Smooth muscle cell (in vitro differentiated cells): ENCODE data around the gene TRIM44. TPM values are rescaled to one million over a fixed set of nuclear protein-coding genes. Genes with fewer than 3 reads are reported as not detected.

Experiments
- DNase-seq: peaks from one replicate; lab custom pipeline; 2025; ENCODE audit not compliant: unreplicated experiment; lab: John Stamatoyannopoulos, UW
- H2AFZ ChIP-seq: fragments of 200-600 bp; sonication (generic); 2 replicates; pipeline ENCODE4 v1.6.0; 2016; ENCODE audit warnings: antibody characterized with exemption, low read depth, mild to moderate bottlenecking
- H3F3A ChIP-seq: fragments of 200-600 bp; sonication (generic); 2 replicates; pipeline ENCODE4 v1.6.0; 2017; ENCODE audit warnings: antibody characterized with exemption, low read depth
- H3K27ac ChIP-seq: fragments of 200-600 bp; sonication (generic); 2 replicates; pipeline ENCODE4 v1.5.1; 2016; ENCODE audit warnings: low read depth, mild to moderate bottlenecking
- H3K27me3 ChIP-seq: fragments of 200-600 bp; sonication (generic); 2 replicates; pipeline ENCODE4 v1.6.1; 2016; ENCODE audit warnings: low read depth, mild to moderate bottlenecking
- H3K36me3 ChIP-seq: fragments of 200-600 bp; sonication (generic); 2 replicates; pipeline ENCODE4 v1.5.1; 2016; ENCODE audit warnings: low read depth
- H3K4me1 ChIP-seq: fragments of 200-600 bp; sonication (generic); 2 replicates; pipeline ENCODE4 v1.5.1; 2016; ENCODE audit warnings: low read depth
- H3K4me2 ChIP-seq: fragments of 200-600 bp; sonication (generic); 2 replicates; pipeline ENCODE4 v1.6.0; 2016; ENCODE audit warnings: mild to moderate bottlenecking
- H3K4me3 ChIP-seq: fragments of 200-600 bp; sonication (generic); 2 replicates; pipeline ENCODE4 v1.5.1; 2016; ENCODE audit warnings: mild to moderate bottlenecking
- H3K79me2 ChIP-seq: fragments of 200-600 bp; sonication (generic); 2 replicates; pipeline ENCODE4 v1.6.0; 2016; ENCODE audit warnings: low read depth, mild to moderate bottlenecking
- H3K9ac ChIP-seq: fragments of 200-600 bp; sonication (generic); 2 replicates; pipeline ENCODE4 v1.6.0; 2016; ENCODE audit warnings: low read depth
- H3K9me3 ChIP-seq: fragments of 200-600 bp; sonication (generic); replicated peaks from 2 replicates; pipeline ENCODE4 v1.5.1; 2016; ENCODE audit warnings: low read depth
- H4K20me1 ChIP-seq: fragments of 200-600 bp; sonication (generic); 2 replicates; pipeline ENCODE4 v1.6.0; 2016; ENCODE audit warnings: low read depth
- WGBS: methylation state at CpG from one replicate; pipeline ENCODE4 v1.1.7; 2016; ENCODE audit warnings: low lambda C conversion rate; 5-methylcytosine and 5-hydroxymethylcytosine counted together
- polyA plus RNA-seq: library from polyadenylated mRNA; unstranded; fragments of >200 nt; fragmentation: Nextera tagmentation; extraction: Ambion mirVana; gene quantifications from 2 replicates; pipeline ENCODE4 v1.2.1, GENCODE V29; 2016
- total RNA-seq: library from RNA; depleted of rRNA; stranded (reverse); fragments of >200 nt; gene quantifications from 2 replicates; pipeline ENCODE4 v1.2.3, GENCODE V29; 2014
- TF ChIP-seq, protein P1 (sequence below): fragments of 200-600 bp; sonication (generic); IDR thresholded peaks from 2 replicates; pipeline ENCODE4 v1.5.1; 2017; ENCODE audit warnings: borderline replicate concordance, mild to moderate bottlenecking, antibody characterized with exemption; ENCODE audit not compliant: insufficient read depth, poor library complexity, severe bottlenecking

The TRIM44 gene
- total and polyA plus RNA-seq, 2 experiments from 2014 or later: 20.9 to 32.9 TPM

DNA sequence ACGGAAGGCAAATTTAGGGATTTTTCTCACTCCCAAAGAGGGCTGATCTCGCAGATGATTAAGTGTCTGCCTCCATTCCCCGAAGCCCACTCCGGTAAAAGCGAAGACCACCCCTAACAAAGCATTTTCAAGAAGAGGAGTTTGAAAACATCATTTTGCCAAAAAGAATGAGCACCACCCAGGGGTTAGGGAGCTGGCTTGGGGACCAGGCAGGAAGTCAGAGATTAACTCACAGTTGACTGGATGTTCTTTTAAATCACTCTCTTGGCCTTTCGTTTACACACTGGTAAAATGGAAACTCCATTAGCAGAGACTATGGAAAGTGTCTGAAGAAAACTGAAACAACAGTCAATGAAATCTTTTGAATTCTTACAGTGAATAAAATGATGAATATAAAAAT lies 7.9 kb upstream of the TRIM44 start:
- Histone ChIP-seq H3K9me3 (no peaks in the 10 kb centered on the region), H4K20me1 (no peaks in the 10 kb centered on the region), H2AFZ (peak overlapping the region; percentile 83), H3K4me2 (peak overlapping the region; percentile 72), H3K79me2 (no peaks in the 10 kb centered on the region), H3F3A (no peaks in the 10 kb centered on the region), H3K4me3 (no peak overlapping the region), H3K27ac (no peak overlapping the region), H3K4me1 (peaks cover 19% of the 10 kb centered on the region), H3K36me3 (no peaks in the 10 kb centered on the region), H3K9ac (no peak overlapping the region), H3K27me3 (no peaks in the 10 kb centered on the region)
- no peak for DNase-seq
- TF ChIP-seq, protein P1, sequence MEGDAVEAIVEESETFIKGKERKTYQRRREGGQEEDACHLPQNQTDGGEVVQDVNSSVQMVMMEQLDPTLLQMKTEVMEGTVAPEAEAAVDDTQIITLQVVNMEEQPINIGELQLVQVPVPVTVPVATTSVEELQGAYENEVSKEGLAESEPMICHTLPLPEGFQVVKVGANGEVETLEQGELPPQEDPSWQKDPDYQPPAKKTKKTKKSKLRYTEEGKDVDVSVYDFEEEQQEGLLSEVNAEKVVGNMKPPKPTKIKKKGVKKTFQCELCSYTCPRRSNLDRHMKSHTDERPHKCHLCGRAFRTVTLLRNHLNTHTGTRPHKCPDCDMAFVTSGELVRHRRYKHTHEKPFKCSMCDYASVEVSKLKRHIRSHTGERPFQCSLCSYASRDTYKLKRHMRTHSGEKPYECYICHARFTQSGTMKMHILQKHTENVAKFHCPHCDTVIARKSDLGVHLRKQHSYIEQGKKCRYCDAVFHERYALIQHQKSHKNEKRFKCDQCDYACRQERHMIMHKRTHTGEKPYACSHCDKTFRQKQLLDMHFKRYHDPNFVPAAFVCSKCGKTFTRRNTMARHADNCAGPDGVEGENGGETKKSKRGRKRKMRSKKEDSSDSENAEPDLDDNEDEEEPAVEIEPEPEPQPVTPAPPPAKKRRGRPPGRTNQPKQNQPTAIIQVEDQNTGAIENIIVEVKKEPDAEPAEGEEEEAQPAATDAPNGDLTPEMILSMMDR: no peak
- WGBS: 27% methylated on average over 6 of the region's 6 CpGs

- Histone ChIP-seq H3K4me1 (peaks cover 19% of the 10 kb centered on the region), H3K27ac (no peak overlapping the region), H3K9ac (no peak overlapping the region), H3K27me3 (no peaks in the 10 kb centered on the region), H3K79me2 (no peaks in the 10 kb centered on the region), H3K4me3 (no peak overlapping the region), H3K4me2 (no peak overlapping the region), H3K9me3 (no peaks in the 10 kb centered on the region), H2AFZ (peak overlapping the region; percentile 83), H3K36me3 (no peaks in the 10 kb centered on the region), H4K20me1 (no peaks in the 10 kb centered on the region), H3F3A (no peaks in the 10 kb centered on the region)
- 71% methylated on average over 1 of the region's 1 CpG for WGBS
- TF ChIP-seq, protein P1: no peak
- DNase-seq: no peak
These were observed 7.3 kb upstream of the TRIM44 start for GRCh38 chr11:35655254-35655653.

GRCh38 chr11:35655856-35656255 lies 6.7 kb upstream of the TRIM44 start:
- Histone ChIP-seq H3K27me3 (no peaks in the 10 kb centered on the region), H3K4me2 (no peak overlapping the region), H2AFZ (no peak overlapping the region), H3K36me3 (no peaks in the 10 kb centered on the region), H3F3A (no peaks in the 10 kb centered on the region), H3K9ac (no peak overlapping the region), H3K9me3 (no peaks in the 10 kb centered on the region), H3K79me2 (no peaks in the 10 kb centered on the region), H3K4me1 (peaks cover 19% of the 10 kb centered on the region), H3K4me3 (no peak overlapping the region), H4K20me1 (no peaks in the 10 kb centered on the region), H3K27ac (no peak overlapping the region)
- DNase-seq: no peak
- TF ChIP-seq, protein P1: no peak
- 89% methylated on average over 4 of the region's 4 CpGs for WGBS

- WGBS: 46% methylated on average over 3 of the region's 3 CpGs
- no peak for DNase-seq
- no peak overlapping the region for H2AFZ ChIP-seq
- H3K4me3 ChIP-seq: no peak overlapping the region
- no peaks in the 10 kb centered on the region for H4K20me1 ChIP-seq
- H3K27me3 ChIP-seq: no peaks in the 10 kb centered on the region
- H3K4me2 ChIP-seq: peak overlapping the region; percentile 14
- H3K79me2 ChIP-seq: peaks cover 4% of the 10 kb centered on the region
- H3K9me3 ChIP-seq: no peaks in the 10 kb centered on the region
- TF ChIP-seq, protein P1: no peak
- H3K36me3 ChIP-seq: no peaks in the 10 kb centered on the region
- H3F3A ChIP-seq: no peaks in the 10 kb centered on the region
- peaks cover 24% of the 10 kb centered on the region for H3K4me1 ChIP-seq
- no peak overlapping the region for H3K9ac ChIP-seq
- peak overlapping the region; percentile 63 for H3K27ac ChIP-seq
These were observed 4.3 kb upstream of the TRIM44 start for GRCh38 chr11:35658020-35658948.
